ENCODE results near the gene BANP. TPM values are rescaled to one million over a fixed set of nuclear protein-coding genes. Genes with fewer than 3 reads are reported as not detected.
"Not testable (repeated sequence)": the region's sequence is repeated elsewhere in the genome, so short reads cannot be mapped to it uniquely, and the experiment has no call there.

The BANP gene
- total RNA-seq, 1 experiment from 2014 or later, result 37.2 TPM

DNA sequence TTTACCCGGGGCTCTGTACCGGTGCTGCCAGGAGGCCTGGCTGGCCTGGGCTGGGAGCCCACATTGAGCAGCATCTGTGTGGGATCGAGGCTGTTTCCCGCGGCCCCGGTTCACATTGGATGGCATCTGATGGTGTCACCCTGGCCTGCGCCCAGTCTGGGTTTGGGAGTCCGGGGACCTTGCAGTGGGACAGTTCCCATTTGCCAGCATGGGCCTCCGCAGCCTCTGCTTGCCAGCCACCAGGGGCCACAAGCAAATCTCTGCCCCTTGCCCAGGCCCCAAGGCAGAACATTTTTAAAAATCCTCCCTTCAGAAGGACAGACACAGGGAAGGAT is 64.5 kb downstream of the BANP start:
- no peaks in the 10 kb centered on the region for H3K9me2 ChIP-seq (ENCODE audit: insufficient read depth)
- H3K79me2 ChIP-seq (ENCODE audit: insufficient read depth, low read length), result no peaks in the 10 kb centered on the region
- no peaks in the 10 kb centered on the region for H3K36me3 ChIP-seq (ENCODE audit: control insufficient read depth in 1 of 2, insufficient read depth in 2 of 2, low read length in 2 of 2)
- RAD21 ChIA-PET (ENCODE audit: low non-redundant PET in 1 of 2, low total read pairs in 2 of 2, uncharacterized antibody in 2 of 2, unreplicated experiment in 2 of 2), result no interaction called here
- ATAC-seq (no peak), DNase-seq (ENCODE audit: low read depth, low spot score) (no peak)
- CTCF ChIA-PET, result no interaction called here
- BruUV-seq (replicated peaks), result no TSS peak
- no peak overlapping the region for H3K4me2 ChIP-seq (ENCODE audit: low read length)
- POLR2A ChIA-PET, result no interaction called here
- H2AFZ ChIP-seq (ENCODE audit: low read depth, low read length, poor library complexity, severe bottlenecking), result no peak overlapping the region
- H3K27ac ChIP-seq (ENCODE audit: low read depth, low read length), result no peak overlapping the region
- no peak overlapping the region for H3K4me3 ChIP-seq (replicated peaks in 1 of 2; ENCODE audit: low read depth in 1 of 2, low read length in 2 of 2)
- TF ChIP-seq RAD21 (IDR thresholded peaks at IDR 0.05; ENCODE audit: low read depth), result no peak
- TF ChIP-seq, protein P1, sequence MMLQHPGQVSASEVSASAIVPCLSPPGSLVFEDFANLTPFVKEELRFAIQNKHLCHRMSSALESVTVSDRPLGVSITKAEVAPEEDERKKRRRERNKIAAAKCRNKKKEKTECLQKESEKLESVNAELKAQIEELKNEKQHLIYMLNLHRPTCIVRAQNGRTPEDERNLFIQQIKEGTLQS (IDR thresholded peaks at IDR 0.05), result no peak
- TF ChIP-seq JUND (IDR thresholded peaks at IDR 0.05), result no peak
- no peak for TF ChIP-seq TCF7L2 (IDR thresholded peaks at IDR 0.05; ENCODE audit: borderline replicate concordance, extremely low read depth, insufficient read depth, insufficient read length)
- no peaks in the 10 kb centered on the region for H3K27me3 ChIP-seq (ENCODE audit: insufficient read depth, low read length)
- H3K4me1 ChIP-seq (ENCODE audit: control insufficient read depth in 1 of 2, insufficient read depth in 2 of 2, low read length in 2 of 2), result no peaks in the 10 kb centered on the region
- H3K9ac ChIP-seq (ENCODE audit: low read length), result no peak overlapping the region
- H3K9me3 ChIP-seq (ENCODE audit: control insufficient read depth in 1 of 2, insufficient read depth in 1 of 2, low read depth in 1 of 2, low read length in 2 of 2), result no peaks in the 10 kb centered on the region
- H4K20me1 ChIP-seq (ENCODE audit: insufficient read depth), result no peaks in the 10 kb centered on the region
- intact Hi-C loops (cut with micrococcal nuclease), result no loop called here

DNA sequence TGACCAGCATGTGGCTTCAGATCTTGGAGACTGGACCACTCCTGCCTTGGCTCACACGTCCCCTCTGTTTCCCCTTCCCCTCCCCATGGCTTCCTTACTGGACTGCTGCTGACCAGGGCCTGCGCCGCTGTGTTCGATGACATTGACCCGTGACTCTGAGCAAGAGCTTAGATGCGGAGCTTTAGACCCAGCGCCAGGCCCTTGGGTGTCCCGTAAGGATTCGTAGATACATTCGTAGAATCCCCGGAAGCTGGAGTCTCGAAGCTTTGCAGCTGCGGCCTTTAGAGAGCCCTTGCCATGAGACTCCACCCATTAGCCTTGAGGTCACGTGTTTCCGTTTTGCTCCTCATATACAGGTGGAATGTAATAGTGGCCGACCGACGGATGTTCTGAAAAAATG is 65.2 kb downstream of the BANP start:
- intact Hi-C loops (cut with micrococcal nuclease); H3K4me2 ChIP-seq (ENCODE audit: low read length); H4K20me1 ChIP-seq (ENCODE audit: insufficient read depth); H3K27me3 ChIP-seq (ENCODE audit: insufficient read depth, low read length); H3K4me1 ChIP-seq (ENCODE audit: control insufficient read depth in 1 of 2, insufficient read depth in 2 of 2, low read length in 2 of 2); DNase-seq (ENCODE audit: low read depth, low spot score); H3K9ac ChIP-seq (ENCODE audit: low read length); H3K36me3 ChIP-seq (ENCODE audit: control insufficient read depth in 1 of 2, insufficient read depth in 2 of 2, low read length in 2 of 2); CTCF ChIA-PET; POLR2A ChIA-PET; BruUV-seq (replicated peaks); H2AFZ ChIP-seq (ENCODE audit: low read depth, low read length, poor library complexity, severe bottlenecking); H3K9me2 ChIP-seq (ENCODE audit: insufficient read depth); H3K4me3 ChIP-seq (replicated peaks in 1 of 2; ENCODE audit: low read depth in 1 of 2, low read length in 2 of 2); H3K79me2 ChIP-seq (ENCODE audit: insufficient read depth, low read length); ATAC-seq; H3K27ac ChIP-seq (ENCODE audit: low read depth, low read length); H3K9me3 ChIP-seq (ENCODE audit: control insufficient read depth in 1 of 2, insufficient read depth in 1 of 2, low read depth in 1 of 2, low read length in 2 of 2); RAD21 ChIA-PET (ENCODE audit: low non-redundant PET in 1 of 2, low total read pairs in 2 of 2, uncharacterized antibody in 2 of 2, unreplicated experiment in 2 of 2): not testable (repeated sequence)

DNA sequence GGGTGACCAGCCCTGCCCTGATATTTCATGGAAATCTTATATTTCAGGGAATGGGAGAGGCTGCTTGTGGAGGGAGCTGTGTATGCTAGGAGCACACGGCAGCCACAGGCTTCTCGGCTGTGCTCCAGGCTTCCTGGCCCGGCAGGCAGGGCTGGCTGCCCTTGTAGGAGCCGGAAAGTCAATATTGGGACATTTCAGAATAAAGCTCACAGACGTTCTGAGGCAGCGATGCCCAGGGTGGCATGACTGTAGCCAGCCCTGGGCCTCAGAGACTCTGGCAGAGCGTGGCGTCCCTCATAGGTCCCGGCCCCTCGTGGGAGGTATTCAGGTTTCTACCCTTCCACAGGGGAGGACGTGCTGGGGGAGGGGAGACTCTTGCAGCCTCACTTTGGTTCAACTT is 65.7 kb downstream of the BANP start:
- Histone ChIP-seq H3K27ac (ENCODE audit: low read depth, low read length) (no peak overlapping the region), H2AFZ (ENCODE audit: low read depth, low read length, poor library complexity, severe bottlenecking) (no peak overlapping the region), H3K4me3 (replicated peaks in 1 of 2; ENCODE audit: low read depth in 1 of 2, low read length in 2 of 2) (no peak overlapping the region), H3K79me2 (ENCODE audit: insufficient read depth, low read length) (no peaks in the 10 kb centered on the region), H3K9ac (ENCODE audit: low read length) (no peak overlapping the region), H3K9me3 (ENCODE audit: control insufficient read depth in 1 of 2, insufficient read depth in 1 of 2, low read depth in 1 of 2, low read length in 2 of 2) (no peaks in the 10 kb centered on the region), H3K27me3 (ENCODE audit: insufficient read depth, low read length) (no peaks in the 10 kb centered on the region), H3K36me3 (ENCODE audit: control insufficient read depth in 1 of 2, insufficient read depth in 2 of 2, low read length in 2 of 2) (no peaks in the 10 kb centered on the region; a peak in 1 of 4 replicates), H3K9me2 (ENCODE audit: insufficient read depth) (no peaks in the 10 kb centered on the region), H3K4me2 (ENCODE audit: low read length) (no peak overlapping the region), H3K4me1 (ENCODE audit: control insufficient read depth in 1 of 2, insufficient read depth in 2 of 2, low read length in 2 of 2) (no peaks in the 10 kb centered on the region), H4K20me1 (ENCODE audit: insufficient read depth) (no peaks in the 10 kb centered on the region)
- no peak for ATAC-seq
- ChIA-PET CTCF (no interaction called here), POLR2A (no interaction called here), RAD21 (ENCODE audit: low non-redundant PET in 1 of 2, low total read pairs in 2 of 2, uncharacterized antibody in 2 of 2, unreplicated experiment in 2 of 2) (no interaction called here)
- intact Hi-C loops (cut with micrococcal nuclease), result no loop called here
- DNase-seq (ENCODE audit: low read depth, low spot score), result no peak
- no TSS peak for BruUV-seq (replicated peaks)
- TF ChIP-seq, protein P2, sequence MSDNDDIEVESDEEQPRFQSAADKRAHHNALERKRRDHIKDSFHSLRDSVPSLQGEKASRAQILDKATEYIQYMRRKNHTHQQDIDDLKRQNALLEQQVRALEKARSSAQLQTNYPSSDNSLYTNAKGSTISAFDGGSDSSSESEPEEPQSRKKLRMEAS (IDR thresholded peaks at IDR 0.05), result no peak
- TF ChIP-seq EGR1 (IDR thresholded peaks at IDR 0.05; ENCODE audit: low read depth) (no peak), POLR2AphosphoS5 (IDR thresholded peaks at IDR 0.05; ENCODE audit: low read depth, low read length) (no peak), CEBPB (IDR thresholded peaks at IDR 0.05; ENCODE audit: low read depth) (no peak), SP1 (IDR thresholded peaks at IDR 0.05; ENCODE audit: low read depth) (no peak), RAD21 (IDR thresholded peaks at IDR 0.05; ENCODE audit: low read depth) (no peak), JUND (IDR thresholded peaks at IDR 0.05) (no peak), TCF7L2 (IDR thresholded peaks at IDR 0.05; ENCODE audit: borderline replicate concordance, extremely low read depth, insufficient read depth, insufficient read length) (no peak), FOSL1 (IDR thresholded peaks at IDR 0.05; ENCODE audit: low read depth) (no peak)

All from HCT116 (cell line).